HG02870 (cell line): Measurements from ENCODE around the gene DECR2.
"Not testable (repeated sequence)": the region's sequence is repeated elsewhere in the genome, so short reads cannot be mapped to it uniquely, and the experiment has no call there.

Experiments used
- ATAC-seq: cut with Tn5 transposase; IDR thresholded peaks from one replicate; pipeline ENCODE4 v1.9.1; 2021; ENCODE audit warnings: mild to moderate bottlenecking, moderate library complexity; ENCODE audit not compliant: unreplicated experiment

The DECR2 gene

DNA sequence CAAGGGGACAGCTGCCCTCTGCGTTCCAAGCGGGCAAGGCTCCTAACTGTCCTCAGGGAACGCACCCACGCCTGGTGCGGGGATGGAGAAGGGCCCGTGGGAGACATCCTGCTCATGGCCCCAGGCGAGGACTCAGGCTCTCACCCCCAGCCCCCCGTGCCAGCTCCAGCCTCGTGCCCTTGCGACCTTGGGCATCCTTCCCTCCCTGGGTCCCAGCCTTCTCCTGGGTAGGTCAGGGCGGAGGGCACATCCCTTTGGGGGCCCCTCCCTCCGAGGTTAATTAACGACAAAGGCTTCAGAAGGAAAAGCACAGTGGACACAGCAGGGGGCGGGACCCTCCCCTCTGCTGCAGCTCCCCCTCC is 22.9 kb upstream of the DECR2 start:
- ATAC-seq = no peak

DNA sequence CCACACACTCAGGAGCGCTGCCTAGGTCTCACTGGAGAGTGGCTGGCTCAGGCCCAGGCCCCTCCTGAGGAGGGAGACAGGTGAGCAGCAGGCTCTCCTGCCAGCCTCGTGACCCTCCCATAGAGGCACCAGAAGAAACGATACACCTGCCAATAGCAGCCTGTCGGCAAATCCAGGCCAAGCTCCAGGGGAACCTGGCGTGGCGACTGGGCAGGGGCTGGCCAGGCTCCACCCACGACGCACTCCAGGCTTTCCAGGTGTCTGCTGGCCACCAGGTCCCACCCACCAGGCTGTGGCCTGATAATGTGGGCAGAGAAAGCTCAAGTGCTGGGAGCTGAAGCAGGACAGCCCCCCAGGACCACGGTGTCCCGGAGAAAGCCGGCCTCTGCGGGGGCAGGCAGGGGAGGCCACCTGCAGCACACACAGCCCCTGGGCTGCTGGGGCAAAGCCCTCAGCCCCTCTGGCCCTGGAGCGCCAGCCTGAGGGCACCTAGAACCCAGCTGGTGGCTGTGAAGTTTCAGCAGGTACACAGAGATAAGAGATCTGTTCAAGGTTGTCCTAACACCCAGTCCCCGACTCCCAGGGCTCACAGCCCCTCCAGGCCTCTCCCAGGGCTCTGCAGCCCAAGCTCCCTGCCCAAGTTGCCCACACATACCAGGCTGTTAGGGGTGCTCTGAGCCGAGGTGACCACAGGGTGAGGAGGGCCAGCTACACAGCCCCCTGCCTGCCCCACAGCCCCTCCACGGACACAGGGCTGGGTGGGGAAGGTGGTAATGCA is 22.3 kb upstream of the DECR2 start:
- ATAC-seq = no peak

DNA sequence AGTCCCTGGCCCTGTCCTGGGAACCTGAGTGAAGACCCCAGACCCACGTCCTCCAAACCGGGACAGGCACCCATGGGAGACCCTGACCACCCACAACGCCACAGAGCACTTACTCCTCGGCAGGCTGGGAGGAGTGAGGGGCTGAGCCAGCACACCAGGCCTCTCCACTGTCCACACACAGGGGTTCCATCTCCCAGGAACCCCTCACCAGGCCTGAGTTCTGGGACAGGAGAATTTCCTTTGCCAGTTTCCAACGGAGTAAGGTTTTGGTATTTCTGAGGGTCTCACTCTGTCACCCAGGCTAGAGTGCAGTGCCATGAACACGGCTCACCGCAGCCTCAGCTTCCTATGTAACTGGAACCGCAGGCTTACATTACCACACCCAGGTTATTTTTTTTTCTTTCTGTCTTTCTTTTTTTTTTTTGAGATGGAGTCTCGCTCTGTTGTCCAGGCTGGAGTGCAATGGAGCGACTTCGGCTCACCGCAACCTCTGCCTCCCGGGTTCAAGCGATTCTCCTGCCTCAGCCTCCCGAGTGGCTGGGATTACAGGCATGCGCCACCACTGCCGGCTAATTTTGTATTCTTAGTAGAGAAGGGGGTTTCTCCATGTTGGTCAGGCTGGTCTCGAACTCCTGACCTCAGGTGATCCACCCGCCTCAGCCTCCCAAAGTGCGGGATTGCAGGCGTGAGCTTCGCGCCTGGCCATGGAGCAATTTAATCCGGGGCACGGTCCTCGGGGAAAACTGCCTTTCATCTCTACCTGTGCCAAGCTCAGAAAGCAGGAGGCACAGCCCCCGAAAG is 21.5 kb upstream of the DECR2 start:
- no peak for ATAC-seq

DNA sequence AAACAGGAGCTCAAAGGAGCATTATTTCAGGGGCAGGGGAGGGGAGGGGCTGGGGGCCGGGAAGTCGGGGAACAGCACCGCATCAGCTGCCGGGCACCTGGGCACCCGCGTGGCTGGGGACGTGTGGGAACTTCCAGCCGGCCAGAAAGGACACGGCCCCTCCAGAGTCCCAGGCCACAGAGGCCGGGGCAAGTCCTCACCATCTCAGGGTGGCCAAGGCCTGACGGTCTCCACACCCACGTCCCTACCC is 21.0 kb upstream of the DECR2 start:
- ATAC-seq = no peak

DNA sequence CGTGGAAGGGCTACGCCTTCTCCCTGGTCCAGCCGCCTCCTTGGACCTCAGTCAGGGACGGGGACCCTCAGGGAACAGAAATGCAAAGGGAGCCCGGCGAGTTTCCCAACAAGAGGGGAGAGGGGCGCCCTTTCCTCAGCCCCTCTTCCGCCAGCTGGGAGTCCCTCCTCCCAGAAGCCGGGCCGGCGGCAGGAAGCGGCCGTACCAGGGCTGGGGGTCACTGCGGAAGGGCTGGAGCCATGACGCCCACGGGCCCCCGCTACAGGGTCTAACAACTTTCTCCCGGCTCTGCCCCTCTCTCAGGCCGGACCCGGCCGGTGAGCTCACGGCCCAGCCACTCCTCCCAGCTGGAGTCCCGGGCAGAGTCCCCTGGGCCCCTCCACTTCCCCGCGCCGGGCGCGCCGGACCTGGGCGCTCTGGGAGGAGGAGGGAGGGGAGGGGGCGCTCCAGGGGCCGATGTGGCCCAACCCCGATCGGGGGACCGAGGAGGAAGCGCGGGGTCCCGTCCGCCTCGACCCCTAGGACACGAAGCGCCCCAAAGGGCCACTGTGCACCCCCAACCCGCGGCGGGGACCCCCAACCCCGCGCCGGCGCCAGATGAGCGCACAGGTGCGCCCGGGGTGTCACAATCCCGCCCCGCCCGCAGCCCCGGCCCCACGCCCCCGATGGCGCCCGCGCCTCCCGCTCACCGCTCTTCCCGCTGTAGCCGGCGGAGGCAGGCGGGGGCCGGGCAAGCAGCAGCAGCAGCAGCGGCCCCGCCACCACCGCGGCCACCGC is 20.5 kb upstream of the DECR2 start:
- ATAC-seq = no peak

DNA sequence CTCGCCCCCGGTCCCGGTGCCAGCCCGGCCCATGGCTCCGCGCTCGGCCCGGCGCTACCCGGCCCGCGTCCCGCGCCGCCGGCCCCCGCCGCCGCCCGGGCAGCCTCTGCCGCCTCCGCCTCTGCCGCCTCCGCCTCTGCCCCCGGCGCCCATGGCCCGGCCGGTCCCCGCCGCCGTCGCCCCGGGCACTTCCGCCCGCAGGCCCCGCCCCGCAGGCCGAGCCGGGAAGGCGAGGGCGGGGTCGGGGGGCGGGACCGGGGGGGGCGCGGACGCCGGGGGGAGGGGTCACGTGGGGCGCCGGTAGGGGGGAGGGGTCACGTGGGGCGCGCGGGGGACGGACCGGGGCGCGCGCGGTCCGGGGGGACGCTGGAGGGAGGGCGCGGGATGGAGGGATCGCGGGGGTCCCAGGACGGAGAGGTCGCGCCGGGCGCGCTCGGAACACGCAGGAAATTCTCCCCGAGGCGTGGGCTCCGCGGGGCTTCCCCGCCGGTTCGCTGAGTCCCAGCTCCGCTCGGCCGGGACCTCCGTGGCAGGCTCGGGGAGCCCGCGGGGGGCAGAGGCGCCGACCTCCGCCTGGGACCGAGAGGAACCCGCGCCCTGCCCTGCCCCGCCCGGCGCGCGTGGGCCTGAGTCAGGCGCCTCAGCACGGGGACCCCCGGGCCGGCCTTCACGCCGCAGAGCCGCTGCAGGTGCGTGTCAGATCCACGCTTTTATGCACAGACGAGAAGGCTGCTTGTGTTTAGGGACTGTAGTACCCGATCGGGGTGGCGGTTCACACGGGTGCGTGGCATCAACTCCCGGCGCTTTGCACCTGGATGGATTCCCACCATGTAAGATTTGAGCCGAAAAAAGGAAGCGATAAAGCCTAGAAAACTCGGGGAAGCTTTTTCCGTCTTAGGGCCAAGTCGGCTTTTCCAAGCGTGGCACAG is 19.6 kb upstream of the DECR2 start, which contains the start of gene PGAP6:
Gene PGAP6 (minus strand): TSS at position 190 of the 929 bp plus-strand sequence. CDS start 157 bp downstream, at position 33.
- ATAC-seq = no peak

DNA sequence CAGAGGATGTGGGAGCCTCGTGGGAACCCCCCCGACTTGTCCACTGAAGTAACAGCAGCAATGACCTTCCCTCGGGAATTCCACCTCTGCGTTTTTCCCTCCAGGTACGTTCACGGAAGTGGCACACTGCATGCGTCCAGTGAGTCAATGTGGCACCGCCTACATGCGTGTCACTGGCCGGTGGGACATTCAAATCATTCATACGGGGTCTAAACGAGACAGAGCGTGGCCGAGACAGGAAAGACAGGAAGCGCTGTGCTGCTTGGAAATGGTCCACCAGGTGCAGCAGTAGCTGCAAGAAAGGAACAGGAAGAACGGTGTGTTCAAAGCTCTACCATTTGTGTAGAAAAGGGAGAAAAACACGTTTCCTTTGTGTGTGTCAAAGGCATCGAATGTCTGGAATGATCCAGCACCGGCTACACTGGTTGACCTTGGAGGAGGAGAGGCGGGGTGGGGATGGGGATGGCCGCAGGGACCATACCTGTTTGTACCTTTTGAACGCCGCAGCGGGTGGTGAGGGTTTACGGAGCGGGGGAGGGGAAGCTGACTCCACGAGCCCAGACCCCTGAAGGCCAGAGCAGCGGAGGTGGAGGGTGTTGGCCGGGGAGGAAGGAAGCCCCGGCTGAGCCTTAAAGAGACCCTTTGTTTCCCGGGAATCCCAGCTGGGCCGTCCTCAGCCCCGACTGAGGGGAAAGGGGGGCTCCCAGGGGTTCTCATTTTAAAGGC is 18.2 kb upstream of the DECR2 start:
- ATAC-seq = no peak

DNA sequence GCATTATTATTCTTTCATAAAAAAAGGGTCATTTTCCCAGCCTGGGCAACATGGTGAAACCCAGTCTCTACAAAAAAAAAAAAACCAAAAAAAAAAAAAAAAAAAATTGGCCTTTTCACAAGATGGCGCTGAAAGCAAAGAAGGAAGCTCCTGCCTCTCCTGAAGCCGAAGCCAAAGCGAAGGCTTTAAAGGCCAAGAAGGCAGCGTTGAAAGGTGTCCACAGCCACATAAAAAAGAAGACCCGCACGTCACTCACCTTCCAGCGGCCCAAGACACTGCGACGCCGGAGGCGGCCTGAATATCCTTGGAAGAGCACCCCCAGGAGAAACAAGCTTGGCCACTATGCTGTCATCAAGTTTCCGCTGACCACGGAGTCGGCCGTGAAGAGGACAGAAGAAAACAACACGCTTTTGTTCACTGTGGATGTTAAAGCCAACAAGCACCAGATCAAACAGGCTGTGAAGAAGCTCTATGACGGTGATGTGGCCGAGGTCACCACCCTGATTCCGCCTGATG is 15.0 kb upstream of the DECR2 start:
- no peak for ATAC-seq

DNA sequence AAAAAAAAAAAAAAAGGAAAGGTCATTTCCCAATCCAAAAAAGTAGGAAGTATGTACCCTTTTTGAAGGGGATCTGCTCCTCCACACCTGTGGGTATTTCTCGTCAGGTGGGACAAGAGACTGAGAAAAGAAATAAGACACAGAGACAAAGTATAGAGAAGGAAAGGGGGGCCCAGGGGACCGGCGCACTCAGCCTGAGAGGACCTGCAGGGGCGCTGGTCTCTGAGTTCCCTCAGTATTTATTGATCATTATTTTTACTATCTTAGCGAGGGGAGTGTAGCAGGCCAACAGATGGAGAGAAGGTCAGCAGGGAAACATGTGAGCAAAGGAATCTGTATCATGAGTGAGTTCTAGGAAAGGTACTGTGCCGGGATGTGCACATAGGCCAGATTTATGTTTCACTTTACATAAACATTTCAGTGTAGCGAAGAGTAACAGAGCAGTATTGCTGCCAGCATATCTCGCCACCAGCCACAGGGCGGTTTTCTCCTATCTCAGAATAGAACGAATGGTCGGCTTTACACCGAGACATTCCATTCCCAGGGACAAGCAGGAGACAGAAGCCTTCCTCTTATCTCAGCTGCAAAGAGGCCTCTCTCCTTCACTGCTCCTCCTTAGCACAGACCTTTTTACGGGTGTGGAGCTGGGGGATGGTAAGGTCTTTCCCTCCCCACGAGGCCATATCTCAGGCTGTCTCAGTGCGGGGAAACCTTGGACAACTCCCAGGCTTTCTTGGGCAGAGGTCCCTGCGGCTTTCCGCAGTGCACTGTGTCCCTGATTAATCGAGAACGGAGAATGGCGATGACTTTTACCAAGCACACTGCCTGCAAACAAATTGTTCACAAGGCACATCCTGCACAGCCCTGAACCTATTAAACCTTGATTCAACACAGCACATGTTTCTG is 13.7 kb upstream of the DECR2 start:
- not testable (repeated sequence) for ATAC-seq

DNA sequence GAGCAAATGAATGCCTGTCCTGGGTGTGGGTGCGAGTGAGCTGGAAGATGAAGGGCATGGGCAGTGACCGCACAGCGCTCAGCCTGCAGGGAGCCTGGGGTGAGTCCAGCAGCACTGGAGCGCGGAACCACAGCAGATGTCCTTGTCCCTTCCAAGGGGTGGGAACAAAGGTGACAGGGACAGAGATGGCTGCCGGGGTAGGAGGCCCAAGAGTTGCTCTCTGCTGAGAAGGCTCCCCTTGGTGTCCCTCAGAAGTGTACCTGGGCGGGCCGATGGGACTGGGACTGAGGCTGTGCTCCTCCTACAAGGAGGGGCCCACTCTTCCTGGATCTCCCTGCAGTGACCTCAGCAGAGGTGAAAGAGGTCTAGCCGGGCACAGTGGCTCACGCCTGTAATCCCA is 12.3 kb upstream of the DECR2 start:
- no peak for ATAC-seq

DNA sequence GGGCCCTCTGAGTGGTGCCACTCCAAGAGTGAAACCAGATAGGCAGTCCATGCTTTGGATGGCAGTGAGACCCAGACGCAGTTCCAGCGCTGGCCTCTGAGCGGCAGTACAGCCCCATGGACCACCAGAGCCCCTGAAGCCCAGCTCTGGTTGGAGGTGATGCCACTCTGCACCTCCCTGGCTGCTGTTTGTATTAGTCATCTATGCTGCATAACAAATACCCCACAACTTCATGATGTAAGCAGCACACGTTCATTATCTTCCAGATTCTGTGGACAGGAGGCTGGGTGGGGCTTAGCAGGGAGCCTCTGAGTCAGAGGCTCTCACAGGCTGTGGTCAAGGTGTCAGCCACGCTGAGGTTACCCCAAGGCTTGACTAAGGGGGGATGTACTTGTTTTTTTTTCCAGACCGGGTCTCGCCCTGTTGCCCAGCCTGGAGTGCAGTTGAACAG is 9.8 kb upstream of the DECR2 start:
- ATAC-seq = no peak

DNA sequence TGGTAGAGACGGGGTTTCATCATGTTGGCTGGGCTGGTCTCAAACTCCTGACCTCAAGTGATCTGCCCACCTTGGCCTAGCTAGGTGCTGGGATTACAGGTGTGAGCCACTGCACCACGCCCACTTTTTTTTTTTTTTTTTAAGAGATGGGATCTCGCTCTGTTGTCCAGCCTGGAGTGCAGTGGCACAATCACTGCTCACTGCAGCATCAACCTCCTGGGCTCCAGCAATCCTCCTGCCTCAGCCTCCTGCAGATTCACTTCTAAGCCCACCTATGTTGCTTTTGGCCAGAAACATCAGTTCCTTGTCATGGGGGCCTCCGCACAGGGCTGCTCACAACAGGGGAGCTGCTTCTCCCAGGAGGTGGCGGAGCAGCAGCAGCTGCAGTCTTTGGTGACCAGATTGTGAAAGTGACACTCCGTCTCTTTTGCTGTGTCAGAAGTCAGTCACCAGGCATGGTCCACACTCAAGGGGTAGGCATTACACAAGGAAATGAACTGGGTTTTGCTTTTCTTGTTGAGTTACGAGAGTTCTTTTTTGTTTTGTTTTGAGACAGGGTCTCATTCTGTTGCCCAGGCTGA is 9.1 kb upstream of the DECR2 start:
- no peak for ATAC-seq

DNA sequence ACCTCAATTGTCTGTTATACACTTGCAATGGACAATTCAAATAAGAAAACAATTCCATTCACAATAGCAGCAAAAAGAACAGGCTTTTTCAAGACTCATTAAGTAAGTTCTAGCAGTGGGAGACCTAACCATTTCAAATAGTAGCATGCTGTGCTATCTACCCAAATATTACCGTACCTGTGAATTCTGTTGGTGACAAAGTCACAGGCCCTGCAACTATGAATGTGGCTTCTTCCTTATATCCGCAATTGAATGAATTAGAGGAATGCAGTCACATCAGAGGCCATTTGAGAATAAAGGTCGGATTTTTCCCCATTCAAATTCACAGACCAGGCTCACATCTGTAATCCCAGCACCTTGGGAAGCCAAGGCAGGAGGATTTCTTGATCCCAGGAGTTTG is 5.5 kb upstream of the DECR2 start:
- ATAC-seq = no peak

DNA sequence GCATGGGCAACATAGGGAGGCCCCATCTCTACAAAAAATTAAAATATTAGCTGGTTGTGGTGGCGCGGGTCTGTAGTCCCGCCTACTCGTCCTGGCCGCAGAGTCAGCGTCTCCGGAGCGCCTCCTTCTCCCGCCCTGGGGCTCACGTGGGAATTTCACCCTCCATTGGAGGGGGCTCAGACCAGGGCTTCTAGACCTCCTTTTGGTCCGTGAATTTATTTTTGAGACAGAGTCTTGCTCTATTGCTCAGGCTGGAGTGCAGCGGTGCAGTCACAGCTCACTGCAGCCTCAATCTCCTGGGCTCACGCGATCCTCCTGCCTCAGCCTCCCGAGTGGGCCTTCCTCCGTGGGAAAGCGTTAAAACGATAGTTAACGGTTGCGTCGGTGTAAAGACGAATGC is 5.1 kb upstream of the DECR2 start:
- no peak for ATAC-seq

DNA sequence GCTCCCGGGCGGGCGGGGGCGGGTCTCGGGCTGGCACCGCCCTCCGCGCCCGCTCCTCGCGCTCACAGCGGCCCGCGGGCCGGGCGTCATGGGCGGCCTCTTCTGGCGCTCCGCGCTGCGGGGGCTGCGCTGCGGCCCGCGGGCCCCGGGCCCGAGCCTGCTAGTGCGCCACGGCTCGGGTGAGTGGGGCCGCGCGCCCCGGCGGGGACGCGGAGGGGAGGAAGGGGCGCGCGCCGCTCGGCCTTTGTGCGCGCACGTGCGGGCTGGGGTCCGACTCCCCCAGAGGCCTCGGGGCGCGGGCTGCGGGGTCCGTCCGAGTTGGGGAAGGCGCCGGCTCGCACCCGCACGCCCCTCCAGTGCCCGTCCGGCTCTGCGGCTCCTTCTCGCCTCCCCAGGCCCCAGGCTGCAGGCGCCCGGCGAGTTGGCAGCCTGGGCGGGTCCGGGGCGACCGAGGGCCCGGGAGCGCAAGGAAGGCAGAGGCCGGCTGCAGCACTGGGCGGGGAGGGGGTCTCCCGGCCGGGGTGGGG is 4.5 kb upstream of the DECR2 start, which contains the start of gene NME4:
Gene NME4 (plus strand): TSS at position 65 of the 527 bp plus-strand sequence. CDS start 24 bp downstream, at position 89.
- ATAC-seq = no peak

DNA sequence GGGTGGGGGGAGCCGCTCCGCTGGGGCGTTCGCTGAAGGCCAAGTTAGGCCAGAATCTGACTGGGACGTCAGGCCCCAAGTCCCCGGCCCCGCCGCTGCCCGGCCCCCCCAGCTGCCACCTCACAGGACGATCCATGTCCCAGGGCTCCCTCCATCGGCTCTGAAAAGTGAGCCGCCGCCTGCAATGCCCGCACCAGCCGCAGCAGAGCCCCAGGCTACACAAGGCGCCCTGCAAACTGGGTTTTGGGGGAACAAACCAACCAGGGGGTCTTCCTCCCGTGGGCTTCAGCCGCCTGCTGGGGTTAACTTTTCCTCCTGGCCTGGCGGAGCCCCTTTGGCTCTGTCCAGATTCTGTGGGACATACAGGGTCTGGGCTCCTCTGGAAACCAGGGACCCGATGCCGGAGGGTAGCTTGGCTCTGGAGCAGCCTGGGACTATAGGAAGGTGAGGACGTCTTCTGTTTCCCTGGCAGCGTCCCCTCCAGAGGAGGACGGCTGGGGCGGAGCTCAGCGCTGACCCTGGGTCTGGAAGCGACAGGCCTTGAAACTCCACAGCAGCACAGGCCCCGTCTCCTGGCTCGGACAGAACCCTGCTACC is 3.9 kb upstream of the DECR2 start:
- ATAC-seq = no peak

DNA sequence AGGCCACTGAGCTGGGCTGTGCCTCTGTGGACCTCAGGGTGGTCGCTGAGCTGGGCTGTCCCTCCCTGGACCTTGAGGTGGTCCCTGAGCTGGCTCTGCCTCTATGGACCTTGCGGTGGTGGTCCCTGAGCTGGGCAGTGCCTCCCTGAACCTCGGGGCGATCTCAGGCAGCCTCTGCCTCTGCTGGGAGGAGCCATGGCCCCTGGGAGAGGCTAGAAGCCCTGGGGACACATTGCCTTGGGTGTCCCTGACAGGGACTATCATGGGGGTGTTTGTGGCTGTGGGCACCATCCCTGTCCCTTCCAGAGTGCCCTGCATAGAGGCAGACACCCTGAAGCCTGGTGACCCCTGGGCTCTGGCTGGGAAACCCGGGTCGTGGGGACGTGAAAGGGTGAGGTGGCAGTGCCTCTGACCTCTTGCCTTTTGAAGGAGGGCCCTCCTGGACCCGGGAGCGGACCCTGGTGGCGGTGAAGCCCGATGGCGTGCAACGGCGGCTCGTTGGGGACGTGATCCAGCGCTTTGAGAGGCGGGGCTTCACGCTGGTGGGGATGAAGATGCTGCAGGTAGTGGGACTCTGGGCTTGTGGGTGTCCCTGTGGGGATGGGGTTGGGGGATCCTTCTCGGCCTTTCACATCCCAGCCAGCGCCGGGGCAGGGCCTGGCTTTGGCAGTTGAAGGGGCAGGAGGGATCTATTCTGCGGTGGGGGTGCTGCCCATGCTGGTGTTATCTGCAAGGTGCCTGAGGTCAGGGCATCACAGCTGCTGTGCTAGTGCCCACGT is 2.9 kb upstream of the DECR2 start:
- no peak for ATAC-seq
